A673 (cell line): ENCODE results near the gene RPL13A.

Experiments
- CTCF ChIP-seq: fragments of 300-800, 200-600 bp; sonication (generic); conservative IDR thresholded peaks from 2 replicates; pipeline ENCODE4 v1.5.1; 2017; ENCODE audit warnings: low read depth, mild to moderate bottlenecking, antibody characterized with exemption, low read length, moderate library complexity, mixed read lengths
- EZH2 ChIP-seq: fragments of 200-600 bp; sonication (generic); IDR thresholded peaks from 2 replicates; pipeline ENCODE4 v1.6.1; 2017; ENCODE audit warnings: borderline replicate concordance, low read depth, mild to moderate bottlenecking, mixed read lengths, antibody characterized with exemption, low read length; ENCODE audit not compliant: poor library complexity, severe bottlenecking

DNA sequence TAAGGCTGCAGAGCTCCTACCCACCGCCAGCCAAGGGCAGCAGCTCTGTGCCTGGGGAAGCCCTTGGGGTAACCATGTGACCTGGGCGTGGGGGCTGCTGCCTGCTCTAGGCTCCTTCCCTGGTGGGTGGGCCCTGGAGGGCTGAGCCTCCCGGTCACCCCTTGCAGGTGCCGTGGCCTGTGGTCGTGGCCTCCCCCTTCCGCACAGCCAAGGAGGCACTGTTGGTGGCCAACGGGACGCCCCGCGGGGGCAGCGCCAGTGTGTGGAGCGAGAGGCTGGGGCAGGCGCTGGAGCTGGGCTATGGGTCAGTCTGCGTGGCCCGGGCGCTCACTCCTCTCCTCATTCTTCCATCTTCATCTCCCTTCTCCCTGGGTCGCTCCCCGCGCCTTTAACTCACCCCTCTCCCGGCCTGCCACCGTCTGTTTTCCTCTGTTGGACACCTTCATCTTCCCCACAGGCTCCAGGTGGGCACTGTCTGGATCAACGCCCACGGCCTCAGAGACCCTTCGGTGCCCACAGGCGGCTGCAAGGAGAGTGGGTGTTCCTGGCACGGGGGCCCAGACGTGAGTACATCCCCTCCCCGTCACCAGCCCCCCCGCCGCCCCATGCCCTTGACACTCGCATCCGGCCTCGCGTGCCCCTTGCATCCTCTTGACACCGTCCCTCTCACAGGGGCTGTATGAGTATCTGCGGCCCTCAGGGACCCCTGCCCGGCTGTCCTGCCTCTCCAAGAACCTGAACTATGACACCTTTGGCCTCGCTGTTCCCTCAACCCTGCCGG, 23.3 kb upstream of the RPL13A start:
- TF ChIP-seq CTCF (no peak), EZH2 (no peak)
